Stomach smooth muscle (tissue), 2 donors: ENCODE measurements around the gene CCDC17.

Experiments used
- H3K27ac ChIP-seq: one replicate; pipeline ENCODE4 v1.7.0; 2013; ENCODE audit warnings: mild to moderate bottlenecking, low read length, inconsistent platforms
- H3K27me3 ChIP-seq, 2 donors: one replicate each; pipeline ENCODE4 v1.7.0; 2013; ENCODE audit warnings: low read length in 2 of 2; ENCODE audit not compliant: insufficient read depth in 2 of 2, control insufficient read depth in 1 of 2
- H3K36me3 ChIP-seq, 2 donors: one replicate each; pipeline ENCODE4 v1.7.0; 2013; ENCODE audit warnings: low read length in 2 of 2; ENCODE audit not compliant: control insufficient read depth in 2 of 2, insufficient read depth in 2 of 2
- H3K4me1 ChIP-seq: one replicate; pipeline ENCODE4 v1.7.0; 2013; ENCODE audit warnings: low read length; ENCODE audit not compliant: control insufficient read depth, insufficient read depth
- H3K4me3 ChIP-seq, 2 donors: one replicate each; pipeline ENCODE4 v1.7.0; 2013; ENCODE audit warnings: low read length in 2 of 2
- H3K9ac ChIP-seq, 2 donors: one replicate each; pipeline ENCODE4 v1.7.0; 2013; ENCODE audit warnings: low read length in 2 of 2, mild to moderate bottlenecking in 1 of 2
- H3K9me3 ChIP-seq, 2 donors: one replicate each; pipeline ENCODE4 v1.7.0; 2013; ENCODE audit warnings: low read length in 2 of 2; ENCODE audit not compliant: control insufficient read depth in 2 of 2
- donor health status: healthy.
- donor health status: Pancreatic carcinoma.

The CCDC17 gene

GRCh38 chr1:45623972-45624371 lies at the start of gene CCDC17:
Gene CCDC17, minus strand, starts transcription at chr1:45624054. Its CDS starts 145 bp downstream, at chr1:45623909.
- Histone ChIP-seq H3K4me3 (peak within 1 kb of the TSS in 1 of 2 donors; percentile 40), H3K27ac (no peak within 1 kb of the TSS), H3K36me3 (peaks cover 18 to 19% of the 10 kb centered on the region in 2 donors)

GRCh38 chr1:45669859-45670655 lies 46.2 kb upstream of the CCDC17 start:
- H3K9ac ChIP-seq, result no peak overlapping the region
- H3K4me3 ChIP-seq, result no peak overlapping the region
- no peaks in the 10 kb centered on the region for H3K9me3 ChIP-seq
- no peak overlapping the region for H3K27ac ChIP-seq
- H3K27me3 ChIP-seq, result no peaks in the 10 kb centered on the region
- peaks cover 0 to 3% of the 10 kb centered on the region in 2 donors for H3K36me3 ChIP-seq
- H3K4me1 ChIP-seq, result peaks cover 7% of the 10 kb centered on the region

More at GRCh38 chr1:45623972-45624371, at the start of gene CCDC17:
- Histone ChIP-seq H3K9me3 (no peaks in the 10 kb centered on the region), H3K4me1 (peaks cover 7% of the 10 kb centered on the region), H3K9ac (peak within 1 kb of the TSS in 1 of 2 donors; percentile 20), H3K27me3 (no peaks in the 10 kb centered on the region)

DNA sequence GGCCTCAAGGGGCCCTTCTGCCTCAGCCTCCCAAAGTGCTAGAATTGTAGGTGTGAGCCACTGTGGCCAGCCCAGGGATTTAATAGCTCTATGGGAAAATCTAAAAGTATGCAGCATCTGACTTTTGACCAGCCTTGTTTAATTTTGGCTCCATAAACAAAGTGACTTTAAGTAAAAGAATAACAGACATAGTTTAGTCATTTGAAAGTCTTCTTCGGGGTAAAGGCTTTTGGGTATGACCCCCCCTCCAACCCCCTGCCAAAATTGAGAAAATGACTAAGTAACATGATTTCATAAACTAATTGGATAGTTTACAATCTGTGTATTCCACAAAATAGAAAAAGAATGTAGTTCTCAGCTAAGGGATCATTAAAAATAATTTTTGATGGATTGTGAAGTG lies 45.5 kb upstream of the CCDC17 start:
- H3K4me3 ChIP-seq, result no peak overlapping the region

GRCh38 chr1:45668526-45668925 lies 44.7 kb upstream of the CCDC17 start:
- H3K9ac ChIP-seq, result no peak overlapping the region
- no peaks in the 10 kb centered on the region for H3K36me3 ChIP-seq
- no peaks in the 10 kb centered on the region for H3K9me3 ChIP-seq
- H3K27ac ChIP-seq, result no peak overlapping the region
- H3K27me3 ChIP-seq, result no peaks in the 10 kb centered on the region
- H3K4me3 ChIP-seq, result no peak overlapping the region
- peaks cover 7% of the 10 kb centered on the region for H3K4me1 ChIP-seq

More for the DNA sequence above, 45.5 kb upstream of the CCDC17 start:
- Histone ChIP-seq H3K27me3 (no peaks in the 10 kb centered on the region), H3K27ac (no peak overlapping the region), H3K4me1 (peaks cover 7% of the 10 kb centered on the region), H3K9me3 (no peaks in the 10 kb centered on the region), H3K9ac (no peak overlapping the region), H3K36me3 (peaks cover 0 to under 1% of the 10 kb centered on the region in 2 donors)

DNA sequence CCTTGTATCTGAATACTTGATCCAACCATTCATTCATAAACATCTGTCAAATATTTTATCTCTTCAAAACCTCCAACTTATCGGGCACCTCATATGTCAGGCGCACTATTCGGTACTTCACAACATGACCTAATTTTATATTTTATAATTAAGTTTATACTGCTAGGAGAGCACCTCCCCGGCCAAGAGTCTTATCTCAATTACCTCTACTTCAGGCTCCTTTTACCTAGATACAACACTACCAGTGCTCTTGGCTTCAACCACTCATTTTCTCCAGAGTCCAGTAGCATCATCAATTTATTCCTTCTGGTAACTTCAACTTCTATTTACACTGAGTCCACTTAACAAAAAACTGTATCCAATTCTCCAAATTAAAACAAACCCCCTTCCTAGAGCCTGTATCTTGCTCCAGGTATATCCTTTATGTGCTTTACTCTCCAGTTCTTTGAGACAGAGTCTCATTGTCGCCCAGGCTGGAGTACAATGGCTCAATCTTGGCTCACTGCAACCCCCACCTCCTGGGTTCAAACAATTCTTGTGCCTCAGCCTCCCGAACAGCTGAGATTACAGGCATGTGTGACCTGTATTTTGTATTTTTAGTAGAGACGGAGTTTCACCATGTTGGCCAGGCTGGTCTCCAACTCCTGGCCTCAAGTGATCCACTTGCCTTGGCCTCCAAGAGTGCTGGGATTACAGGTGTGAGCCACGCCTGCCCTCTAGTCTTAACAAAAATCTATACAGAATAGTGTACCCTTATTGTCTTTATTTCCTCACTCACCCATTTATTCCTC lies 43.7 kb upstream of the CCDC17 start:
- Histone ChIP-seq H3K36me3 (no peaks in the 10 kb centered on the region), H3K4me1 (peaks cover 7% of the 10 kb centered on the region), H3K9ac (no peak overlapping the region)

GRCh38 chr1:45666836-45667235 lies 43.0 kb upstream of the CCDC17 start:
- Histone ChIP-seq H3K9me3 (no peaks in the 10 kb centered on the region), H3K4me3 (no peak overlapping the region), H3K4me1 (peaks cover 7% of the 10 kb centered on the region), H3K27me3 (no peaks in the 10 kb centered on the region), H3K9ac (no peak overlapping the region), H3K36me3 (no peaks in the 10 kb centered on the region), H3K27ac (no peak overlapping the region)

More for the DNA sequence above, 43.7 kb upstream of the CCDC17 start:
- Histone ChIP-seq H3K9me3 (no peaks in the 10 kb centered on the region), H3K4me3 (no peak overlapping the region), H3K27me3 (no peaks in the 10 kb centered on the region), H3K27ac (no peak overlapping the region)

GRCh38 chr1:45660336-45660735 lies 36.5 kb upstream of the CCDC17 start:
- Histone ChIP-seq H3K27ac (no peak overlapping the region), H3K4me3 (no peak overlapping the region), H3K4me1 (no peaks in the 10 kb centered on the region), H3K36me3 (peaks cover 30 to 38% of the 10 kb centered on the region in 2 donors), H3K27me3 (no peaks in the 10 kb centered on the region), H3K9ac (no peak overlapping the region), H3K9me3 (no peaks in the 10 kb centered on the region)

DNA sequence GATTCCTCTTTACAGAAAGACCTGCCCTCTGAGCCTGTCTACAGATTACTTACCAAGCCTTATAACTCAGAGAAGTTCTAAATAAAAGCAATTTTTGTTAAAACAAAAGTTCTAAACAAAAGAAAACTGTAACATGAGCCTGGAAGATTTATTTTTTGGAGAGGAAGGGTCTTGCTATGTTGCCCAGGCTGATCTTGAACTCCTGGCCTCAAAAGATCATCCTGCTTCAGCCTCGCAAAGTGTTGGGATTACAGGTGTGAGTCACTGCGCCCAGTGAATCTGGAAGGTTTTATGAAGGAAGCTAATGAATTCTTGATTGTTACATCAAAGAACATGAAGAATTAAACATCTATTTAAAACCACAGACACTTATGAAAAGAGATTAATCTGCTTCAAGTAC lies 35.4 kb upstream of the CCDC17 start:
- peaks cover 39 to 49% of the 10 kb centered on the region in 2 donors for H3K36me3 ChIP-seq
- H3K9me3 ChIP-seq, result no peaks in the 10 kb centered on the region
- H3K27ac ChIP-seq, result no peak overlapping the region
- H3K27me3 ChIP-seq, result no peaks in the 10 kb centered on the region
- H3K4me1 ChIP-seq, result no peaks in the 10 kb centered on the region
- no peak overlapping the region for H3K9ac ChIP-seq
- H3K4me3 ChIP-seq, result no peak overlapping the region

DNA sequence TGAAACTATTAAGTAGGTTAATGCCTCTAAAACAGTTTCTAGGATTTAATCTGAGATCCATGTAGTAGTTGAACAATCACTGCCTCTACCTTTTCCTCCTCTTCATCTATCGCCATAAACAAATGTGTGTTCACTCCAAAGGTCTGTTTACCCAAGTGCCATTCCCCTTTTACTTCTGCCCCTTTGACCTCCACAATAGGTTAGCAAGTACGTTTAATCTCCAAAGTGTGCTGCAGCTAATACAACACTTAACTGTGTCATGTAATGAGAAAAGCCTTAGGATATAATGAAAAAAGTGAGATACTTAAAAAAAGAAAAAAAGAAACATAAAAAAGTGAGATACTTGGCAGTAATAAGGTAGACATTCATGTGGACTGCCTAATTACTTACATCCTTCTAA lies 34.3 kb upstream of the CCDC17 start:
- Histone ChIP-seq H3K9ac (no peak overlapping the region), H3K36me3 (peaks cover 42 to 50% of the 10 kb centered on the region in 2 donors), H3K4me1 (no peaks in the 10 kb centered on the region), H3K27me3 (no peaks in the 10 kb centered on the region), H3K9me3 (no peaks in the 10 kb centered on the region), H3K4me3 (no peak overlapping the region), H3K27ac (no peak overlapping the region)

GRCh38 chr1:45656573-45657226 lies 32.8 kb upstream of the CCDC17 start:
- Histone ChIP-seq H3K4me3 (no peak overlapping the region), H3K4me1 (no peaks in the 10 kb centered on the region), H3K27ac (no peak overlapping the region), H3K9ac (no peak overlapping the region), H3K27me3 (no peaks in the 10 kb centered on the region), H3K36me3 (peaks cover 46 to 54% of the 10 kb centered on the region in 2 donors), H3K9me3 (no peaks in the 10 kb centered on the region)
